ENCODE data around the gene FAM149A. TPM values are rescaled to one million over a fixed set of nuclear protein-coding genes. Genes with fewer than 3 reads are reported as not detected.

Gene FAM149A
- total RNA-seq, 1 donor from 2014 or later = 38.8 TPM

- DNase-seq = no peak
Measured at GRCh38 chr4:186203406-186203805, 98.9 kb downstream of the FAM149A start.

- DNase-seq = no peak
Measured at GRCh38 chr4:186204103-186204559, 99.6 kb downstream of the FAM149A start.

- no peak for DNase-seq
Measured at GRCh38 chr4:186204686-186205085, 100.2 kb downstream of the FAM149A start.

GRCh38 chr4:186205156-186205555, 100.7 kb downstream of the FAM149A start:
- DNase-seq = no peak

- no peak for DNase-seq
Measured at GRCh38 chr4:186216465-186217024, 112.0 kb downstream of the FAM149A start.

GRCh38 chr4:186217733-186218293, 113.3 kb downstream of the FAM149A start:
- no peak for DNase-seq

- DNase-seq = no peak
Measured at GRCh38 chr4:186221624-186222023, 117.1 kb downstream of the FAM149A start.

Small RNAs within 50 kb of the gene (small RNA-seq; reads per million reads assigned to genes)
- not detected for gene RF00322

Other genes with a start within 250 kb of the FAM149A start
- gene TLR3, start 35.5 kb upstream of the FAM149A start, total RNA-seq = 1.9 TPM
- 7.2 TPM for gene CYP4V2, start 86.9 kb downstream of the FAM149A start, total RNA-seq
- gene KLKB1, start 122.8 kb downstream of the FAM149A start, total RNA-seq = 0.62 TPM
- gene F11, start 161.5 kb downstream of the FAM149A start, total RNA-seq = not detected

All from occipital lobe (tissue), 3 donors.